Colonic mucosa (tissue), 4 donors: ENCODE data around the gene NCOA1. TPM values are rescaled to one million over a fixed set of nuclear protein-coding genes. Genes with fewer than 3 reads are reported as not detected.

Experiments
- DNase-seq: peaks from one replicate; pipeline ENCODE4 v3.0.0-alpha.2; 2020
- H3K27ac ChIP-seq: fragments of 200-600 bp; one replicate; pipeline ENCODE4 v1.8.0; 2021
- H3K27me3 ChIP-seq: fragments of 200-600 bp; one replicate; pipeline ENCODE4 v1.8.0; 2021
- H3K36me3 ChIP-seq: fragments of 200-600 bp; one replicate; pipeline ENCODE4 v1.8.0; 2021
- H3K4me1 ChIP-seq: fragments of 200-600 bp; one replicate; pipeline ENCODE4 v1.8.0; 2021; ENCODE audit warnings: mild to moderate bottlenecking
- H3K4me3 ChIP-seq: fragments of 200-600 bp; one replicate; pipeline ENCODE4 v1.8.0; 2021
- H3K9ac ChIP-seq, 2 donors: one replicate each; pipeline ENCODE4 v1.7.0; 2013; ENCODE audit warnings: control low read depth in 2 of 2, low read depth in 2 of 2, low read length in 2 of 2
- H3K9me3 ChIP-seq: fragments of 200-600 bp; one replicate; pipeline ENCODE4 v1.8.0; 2021
- CTCF ChIP-seq: fragments of 200-600 bp; IDR thresholded peaks from one replicate; pipeline ENCODE4 v1.8.0; 2022; ENCODE audit warnings: antibody characterized with exemption, mild to moderate bottlenecking
- intact Hi-C: fragments of 100-400 bp; cut with DNase I; formaldehyde crosslinking; loops from one replicate; pipeline ENCODE4 v1.14.1; 2022
- total RNA-seq, 2 donors: library from RNA; stranded (reverse); fragmentation: NEBNext Ultra II Directional in 1 of 2; extraction: Animal tissue kit (Norgen Biotek cat#: 25700) in 1 of 2; gene quantifications; one replicate each; pipeline ENCODE4 v1.2.1, GENCODE V29; 2021
- donor health status: healthy.
- donor health status: DM: no; HTN: no; CAD: no.
- donor health status: DM: no; HTN: no; CAD: no.

The NCOA1 gene
- total RNA-seq, 2 donors from 2014 or later, result 24.8 to 35.2 TPM

- intact Hi-C loops, result no loop called here
Measured at GRCh38 chr2:24749069-24749691, 258.1 kb downstream of the NCOA1 start.

GRCh38 chr2:24754985-24755705 lies 264.1 kb downstream of the NCOA1 start:
- Histone ChIP-seq H3K27ac (no peak overlapping the region), H3K27me3 (no peaks in the 10 kb centered on the region), H3K36me3 (no peaks in the 10 kb centered on the region), H3K9ac (no peak overlapping the region), H3K4me1 (no peaks in the 10 kb centered on the region), H3K9me3 (no peaks in the 10 kb centered on the region), H3K4me3 (no peak overlapping the region)
- intact Hi-C loops, result no loop called here
- no peak for TF ChIP-seq CTCF
- DNase-seq, result no peak

More at GRCh38 chr2:24749069-24749691, 258.1 kb downstream of the NCOA1 start:
- Histone ChIP-seq H3K9ac (no peak overlapping the region), H3K4me1 (no peaks in the 10 kb centered on the region), H3K4me3 (no peak overlapping the region), H3K9me3 (no peaks in the 10 kb centered on the region), H3K27me3 (no peaks in the 10 kb centered on the region), H3K36me3 (no peaks in the 10 kb centered on the region), H3K27ac (no peak overlapping the region)
- TF ChIP-seq CTCF, result no peak
- DNase-seq, result no peak

- no peaks in the 10 kb centered on the region for H3K36me3 ChIP-seq
Measured at GRCh38 chr2:24756789-24757188, 265.7 kb downstream of the NCOA1 start.

GRCh38 chr2:24761866-24762265 lies 270.8 kb downstream of the NCOA1 start:
- Histone ChIP-seq H3K4me3 (no peak overlapping the region), H3K9ac (no peak overlapping the region), H3K4me1 (no peaks in the 10 kb centered on the region), H3K36me3 (no peaks in the 10 kb centered on the region), H3K27ac (no peak overlapping the region), H3K27me3 (no peaks in the 10 kb centered on the region), H3K9me3 (no peaks in the 10 kb centered on the region)
- no peak for TF ChIP-seq CTCF
- no peak for DNase-seq
- intact Hi-C loops, result no loop called here

More at GRCh38 chr2:24756789-24757188, 265.7 kb downstream of the NCOA1 start:
- intact Hi-C loops, result no loop called here
- Histone ChIP-seq H3K9ac (no peak overlapping the region), H3K27ac (no peak overlapping the region), H3K4me3 (no peak overlapping the region), H3K4me1 (no peaks in the 10 kb centered on the region), H3K9me3 (no peaks in the 10 kb centered on the region), H3K27me3 (no peaks in the 10 kb centered on the region)
- TF ChIP-seq CTCF, result no peak
- no peak for DNase-seq

- TF ChIP-seq CTCF, result no peak
- Histone ChIP-seq H3K4me1 (no peaks in the 10 kb centered on the region), H3K9me3 (no peaks in the 10 kb centered on the region), H3K9ac (no peak overlapping the region), H3K36me3 (no peaks in the 10 kb centered on the region), H3K27ac (no peak overlapping the region), H3K27me3 (no peaks in the 10 kb centered on the region), H3K4me3 (no peak overlapping the region)
- intact Hi-C loops, result no loop called here
- no peak for DNase-seq
Measured at GRCh38 chr2:24762518-24762917, 271.5 kb downstream of the NCOA1 start.
